HG03558 (cell line): ENCODE measurements around the gene NSUN7.

ENCODE experiments used
- ATAC-seq: cut with Tn5 transposase; IDR thresholded peaks from one replicate; pipeline ENCODE4 v1.9.1; 2021; ENCODE audit warnings: moderate number of reproducible peaks; ENCODE audit not compliant: unreplicated experiment; ENCODE audit errors: extremely low read depth

NSUN7 gene

GRCh38 chr4:40734497-40734896, 15.3 kb upstream of the NSUN7 start:
- ATAC-seq = no peak

GRCh38 chr4:40736910-40737309, 12.8 kb upstream of the NSUN7 start:
- no peak for ATAC-seq

GRCh38 chr4:40737879-40738278, 11.9 kb upstream of the NSUN7 start:
- ATAC-seq = no peak

GRCh38 chr4:40739347-40739746, 10.4 kb upstream of the NSUN7 start:
- ATAC-seq = no peak

- ATAC-seq = no peak
Observed at GRCh38 chr4:40744218-40744617, 5.5 kb upstream of the NSUN7 start.

- no peak for ATAC-seq
Observed at GRCh38 chr4:40745285-40745984, 4.3 kb upstream of the NSUN7 start.

- ATAC-seq = no peak
Observed at GRCh38 chr4:40747207-40747835, 2.4 kb upstream of the NSUN7 start.

GRCh38 chr4:40750461-40751258, 905 bp downstream of the NSUN7 start:
- no peak for ATAC-seq

- ATAC-seq = no peak
Observed at GRCh38 chr4:40755616-40756015, 5.9 kb downstream of the NSUN7 start.

- peak; percentile 98 for ATAC-seq
Observed at GRCh38 chr4:40763228-40763716, 13.5 kb downstream of the NSUN7 start.

GRCh38 chr4:40769266-40769665, 19.5 kb downstream of the NSUN7 start:
- ATAC-seq = no peak

- ATAC-seq = no peak
Observed at GRCh38 chr4:40778090-40778489, 28.3 kb downstream of the NSUN7 start.

- no peak for ATAC-seq
Observed at GRCh38 chr4:40782876-40783275, 33.1 kb downstream of the NSUN7 start.

- ATAC-seq = no peak
Observed at GRCh38 chr4:40785727-40786126, 36.0 kb downstream of the NSUN7 start.

- no peak for ATAC-seq
Observed at GRCh38 chr4:40788331-40788730, 38.6 kb downstream of the NSUN7 start.

GRCh38 chr4:40789031-40789430, 39.3 kb downstream of the NSUN7 start:
- ATAC-seq = no peak

GRCh38 chr4:40789771-40790170, 40.0 kb downstream of the NSUN7 start:
- no peak for ATAC-seq

- ATAC-seq = no peak
Observed at GRCh38 chr4:40800064-40800463, 50.3 kb downstream of the NSUN7 start.

GRCh38 chr4:40804598-40804997, 54.8 kb downstream of the NSUN7 start:
- no peak for ATAC-seq

GRCh38 chr4:40808926-40809457, 59.2 kb downstream of the NSUN7 start:
- no peak for ATAC-seq

- no peak for ATAC-seq
Observed at GRCh38 chr4:40811956-40812355, 62.2 kb downstream of the NSUN7 start.
